KMS-11 (cell line): ENCODE results near the gene YIPF6.

Source experiments
- H2AFZ ChIP-seq: fragments of 200-600 bp; sonication (generic); 2 replicates; pipeline ENCODE4 v1.6.1; 2016; ENCODE audit warnings: antibody characterized with exemption, mixed run types, low read depth
- H3K27ac ChIP-seq: fragments of 200-600 bp; sonication (generic); 2 replicates; pipeline ENCODE4 v1.6.1; 2016; ENCODE audit warnings: mild to moderate bottlenecking, mixed run types
- H3K27me3 ChIP-seq: fragments of 200-600 bp; sonication (generic); 2 replicates; pipeline ENCODE4 v1.6.1; 2017; ENCODE audit warnings: mild to moderate bottlenecking, low read depth, mixed run types, moderate library complexity; ENCODE audit not compliant: insufficient read depth
- H3K36me3 ChIP-seq: fragments of 200-600 bp; sonication (generic); 2 replicates; pipeline ENCODE4 v1.6.1; 2017; ENCODE audit warnings: mild to moderate bottlenecking, mixed run types; ENCODE audit not compliant: insufficient read depth
- H3K4me1 ChIP-seq: fragments of 200-600 bp; sonication (generic); 2 replicates; pipeline ENCODE4 v1.6.1; 2016; ENCODE audit warnings: mild to moderate bottlenecking, low read depth, mixed run types; ENCODE audit not compliant: poor library complexity, severe bottlenecking
- H3K4me2 ChIP-seq: fragments of 200-600 bp; sonication (generic); 2 replicates; pipeline ENCODE4 v1.7.0; 2016; ENCODE audit warnings: mild to moderate bottlenecking, mixed run types
- H3K4me3 ChIP-seq: fragments of 200-600 bp; sonication (generic); IDR thresholded peaks from 2 replicates; pipeline ENCODE4 v1.6.1; 2017; ENCODE audit warnings: low read depth, low read length, mixed read lengths; ENCODE audit not compliant: insufficient read depth
- H3K79me2 ChIP-seq: fragments of 200-600 bp; sonication (generic); 2 replicates; pipeline ENCODE4 v1.6.1; 2016; ENCODE audit warnings: low read depth, mixed run types; ENCODE audit not compliant: insufficient read depth
- H3K9ac ChIP-seq: fragments of 200-600 bp; sonication (generic); 2 replicates; pipeline ENCODE4 v1.6.1; 2016; ENCODE audit warnings: mild to moderate bottlenecking, mixed run types
- H4K20me1 ChIP-seq: fragments of 200-600 bp; sonication (generic); 2 replicates; pipeline ENCODE4 v1.6.1; 2016; ENCODE audit warnings: mild to moderate bottlenecking, mixed run types; ENCODE audit not compliant: insufficient read depth
- TF ChIP-seq, protein P1 (sequence below): fragments of 200-600 bp; sonication (generic); conservative IDR thresholded peaks from 2 replicates; pipeline ENCODE4 v1.6.1; 2017; ENCODE audit warnings: low read depth, mild to moderate bottlenecking, antibody characterized with exemption, low read length, moderate library complexity, mixed read lengths

Gene YIPF6

GRCh38 chrX:68574240-68574639 is 75.4 kb downstream of the YIPF6 start:
- no peak overlapping the region for H3K4me3 ChIP-seq
- no peak overlapping the region for H2AFZ ChIP-seq
- no peaks in the 10 kb centered on the region for H3K79me2 ChIP-seq
- H3K36me3 ChIP-seq = no peaks in the 10 kb centered on the region
- H3K4me1 ChIP-seq = no peaks in the 10 kb centered on the region
- no peak overlapping the region for H3K27ac ChIP-seq
- H3K9ac ChIP-seq = no peak overlapping the region
- no peak overlapping the region for H3K4me2 ChIP-seq
- H4K20me1 ChIP-seq = no peaks in the 10 kb centered on the region
- TF ChIP-seq, protein P1, sequence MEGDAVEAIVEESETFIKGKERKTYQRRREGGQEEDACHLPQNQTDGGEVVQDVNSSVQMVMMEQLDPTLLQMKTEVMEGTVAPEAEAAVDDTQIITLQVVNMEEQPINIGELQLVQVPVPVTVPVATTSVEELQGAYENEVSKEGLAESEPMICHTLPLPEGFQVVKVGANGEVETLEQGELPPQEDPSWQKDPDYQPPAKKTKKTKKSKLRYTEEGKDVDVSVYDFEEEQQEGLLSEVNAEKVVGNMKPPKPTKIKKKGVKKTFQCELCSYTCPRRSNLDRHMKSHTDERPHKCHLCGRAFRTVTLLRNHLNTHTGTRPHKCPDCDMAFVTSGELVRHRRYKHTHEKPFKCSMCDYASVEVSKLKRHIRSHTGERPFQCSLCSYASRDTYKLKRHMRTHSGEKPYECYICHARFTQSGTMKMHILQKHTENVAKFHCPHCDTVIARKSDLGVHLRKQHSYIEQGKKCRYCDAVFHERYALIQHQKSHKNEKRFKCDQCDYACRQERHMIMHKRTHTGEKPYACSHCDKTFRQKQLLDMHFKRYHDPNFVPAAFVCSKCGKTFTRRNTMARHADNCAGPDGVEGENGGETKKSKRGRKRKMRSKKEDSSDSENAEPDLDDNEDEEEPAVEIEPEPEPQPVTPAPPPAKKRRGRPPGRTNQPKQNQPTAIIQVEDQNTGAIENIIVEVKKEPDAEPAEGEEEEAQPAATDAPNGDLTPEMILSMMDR = no peak
- H3K27me3 ChIP-seq = no peaks in the 10 kb centered on the region

GRCh38 chrX:68579810-68580209 is 81.0 kb downstream of the YIPF6 start:
- H3K4me1 ChIP-seq = no peaks in the 10 kb centered on the region
- TF ChIP-seq, protein P1 = no peak

GRCh38 chrX:68584221-68584620 is 85.4 kb downstream of the YIPF6 start:
- H3K36me3 ChIP-seq = no peaks in the 10 kb centered on the region
- H3K9ac ChIP-seq = no peak overlapping the region
- H2AFZ ChIP-seq = no peak overlapping the region
- TF ChIP-seq, protein P1 = no peak
- H3K4me2 ChIP-seq = no peak overlapping the region
- H3K79me2 ChIP-seq = no peaks in the 10 kb centered on the region
- no peaks in the 10 kb centered on the region for H3K27me3 ChIP-seq
- no peaks in the 10 kb centered on the region for H4K20me1 ChIP-seq
- no peak overlapping the region for H3K4me3 ChIP-seq
- H3K27ac ChIP-seq = no peak overlapping the region
- no peaks in the 10 kb centered on the region for H3K4me1 ChIP-seq

More at GRCh38 chrX:68579810-68580209, 81.0 kb downstream of the YIPF6 start:
- H4K20me1 ChIP-seq = no peaks in the 10 kb centered on the region
- no peak overlapping the region for H3K4me3 ChIP-seq
- no peak overlapping the region for H3K9ac ChIP-seq
- H3K27me3 ChIP-seq = no peaks in the 10 kb centered on the region
- H3K4me2 ChIP-seq = no peak overlapping the region
- no peaks in the 10 kb centered on the region for H3K79me2 ChIP-seq
- no peak overlapping the region for H3K27ac ChIP-seq
- no peaks in the 10 kb centered on the region for H3K36me3 ChIP-seq
- H2AFZ ChIP-seq = no peak overlapping the region
